Measurements from ENCODE around the gene ME3.
"Not testable (repeated sequence)": the region's sequence is repeated elsewhere in the genome, so short reads cannot be mapped to it uniquely, and the experiment has no call there.

Gene ME3

DNA sequence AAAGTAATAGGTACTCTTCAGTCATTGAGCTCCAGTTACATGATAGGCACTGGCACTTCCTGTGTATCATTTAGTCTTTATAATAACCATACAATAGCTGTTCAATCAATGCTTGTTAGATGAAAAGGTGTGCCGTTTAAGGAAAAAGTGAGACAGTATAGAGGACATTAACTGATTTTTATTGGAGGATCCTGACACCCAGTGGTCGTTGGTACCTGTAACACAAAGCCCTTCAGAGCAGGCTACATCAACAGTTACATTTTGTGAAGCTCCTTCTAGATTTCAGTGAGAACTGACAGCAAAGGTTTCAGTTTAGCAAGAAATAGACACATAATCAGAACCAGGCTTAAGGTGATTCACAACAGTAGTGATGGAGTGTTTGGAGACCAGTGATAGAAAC lies 253.5 kb downstream of the ME3 start:
- DNase-seq (ENCODE audit: low read depth, low spot score), result no peak

DNA sequence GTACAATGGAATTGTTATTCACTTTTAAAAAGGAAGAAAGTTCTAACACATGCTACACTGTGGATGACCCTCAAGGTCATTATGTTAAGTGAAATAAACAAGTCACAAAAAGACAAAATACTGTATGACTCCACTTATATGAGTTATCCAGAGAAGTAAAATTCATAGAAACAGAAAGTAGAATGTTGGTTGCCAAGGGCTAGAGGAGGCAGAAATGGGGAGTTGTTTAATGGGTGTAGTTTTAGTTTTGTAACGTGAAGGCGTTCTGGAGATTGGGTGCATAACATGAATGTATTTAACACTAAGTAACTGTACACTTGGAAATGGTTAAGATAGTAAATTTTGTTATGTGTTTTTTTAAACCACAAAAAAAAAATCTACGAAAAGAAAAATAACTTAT lies 253.9 kb downstream of the ME3 start:
- Histone ChIP-seq H3K4me1 (ENCODE audit: insufficient read depth, insufficient read length) (no peaks in the 10 kb centered on the region), H3K27me3 (ENCODE audit: insufficient read depth, insufficient read length) (no peaks in the 10 kb centered on the region), H3K9me3 (ENCODE audit: insufficient read depth, low read length) (no peaks in the 10 kb centered on the region), H3K4me3 (ENCODE audit: insufficient read length, low read depth) (no peak overlapping the region), H3K9ac (ENCODE audit: insufficient read length, low read depth) (no peak overlapping the region), H3K36me3 (ENCODE audit: insufficient read depth, insufficient read length, low read length) (no peaks in the 10 kb centered on the region)
- DNase-seq (ENCODE audit: low read depth, low spot score), result no peak
- TF ChIP-seq SUZ12 (IDR thresholded peaks at IDR 0.05; ENCODE audit: extremely low read depth, insufficient read depth, insufficient read length) (no peak), ZNF274 (IDR thresholded peaks at IDR 0.05; ENCODE audit: low read depth, low read length) (no peak), YY1 (IDR thresholded peaks at IDR 0.05; ENCODE audit: insufficient read depth, insufficient read length) (no peak)

More for the DNA sequence above, 253.5 kb downstream of the ME3 start:
- no peaks in the 10 kb centered on the region for H3K36me3 ChIP-seq (ENCODE audit: insufficient read depth, insufficient read length, low read length)
- H3K27me3 ChIP-seq (ENCODE audit: insufficient read depth, insufficient read length), result no peaks in the 10 kb centered on the region
- H3K4me1 ChIP-seq (ENCODE audit: insufficient read depth, insufficient read length), result no peaks in the 10 kb centered on the region
- H3K9ac ChIP-seq (ENCODE audit: insufficient read length, low read depth), result no peak overlapping the region
- TF ChIP-seq ZNF274 (IDR thresholded peaks at IDR 0.05; ENCODE audit: low read depth, low read length) (no peak), YY1 (IDR thresholded peaks at IDR 0.05; ENCODE audit: insufficient read depth, insufficient read length) (no peak), SUZ12 (IDR thresholded peaks at IDR 0.05; ENCODE audit: extremely low read depth, insufficient read depth, insufficient read length) (no peak)
- H3K4me3 ChIP-seq (ENCODE audit: insufficient read length, low read depth), result no peak overlapping the region
- no peaks in the 10 kb centered on the region for H3K9me3 ChIP-seq (ENCODE audit: insufficient read depth, low read length)

DNA sequence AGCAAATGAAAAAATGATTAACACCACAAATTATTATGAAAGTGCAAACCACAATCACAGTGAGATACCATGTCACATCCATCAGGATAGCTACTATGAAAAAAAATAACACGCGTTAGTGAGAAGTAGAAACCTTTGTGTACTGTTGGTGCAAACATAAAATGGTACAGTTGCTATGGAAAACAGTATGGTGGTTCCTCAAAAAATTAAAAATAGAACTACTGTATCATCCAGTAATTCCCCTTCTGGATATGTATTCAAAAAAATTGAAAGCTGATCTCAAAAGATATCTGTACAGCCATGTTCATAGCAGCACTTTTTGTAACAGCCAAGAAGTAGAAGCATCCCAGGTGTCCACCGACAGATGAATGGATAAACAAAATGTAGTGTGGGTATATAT lies 254.3 kb downstream of the ME3 start:
- H3K36me3 ChIP-seq (ENCODE audit: insufficient read depth, insufficient read length, low read length), result no peaks in the 10 kb centered on the region
- no peak overlapping the region for H3K4me3 ChIP-seq (ENCODE audit: insufficient read length, low read depth)
- DNase-seq (ENCODE audit: low read depth, low spot score), result no peak
- no peaks in the 10 kb centered on the region for H3K9me3 ChIP-seq (ENCODE audit: insufficient read depth, low read length)
- no peaks in the 10 kb centered on the region for H3K4me1 ChIP-seq (ENCODE audit: insufficient read depth, insufficient read length)
- H3K9ac ChIP-seq (ENCODE audit: insufficient read length, low read depth), result no peak overlapping the region
- no peak for TF ChIP-seq SUZ12 (IDR thresholded peaks at IDR 0.05; ENCODE audit: extremely low read depth, insufficient read depth, insufficient read length)
- TF ChIP-seq YY1 (IDR thresholded peaks at IDR 0.05; ENCODE audit: insufficient read depth, insufficient read length), result no peak
- no peak for TF ChIP-seq ZNF274 (IDR thresholded peaks at IDR 0.05; ENCODE audit: low read depth, low read length)
- H3K27me3 ChIP-seq (ENCODE audit: insufficient read depth, insufficient read length), result no peaks in the 10 kb centered on the region

DNA sequence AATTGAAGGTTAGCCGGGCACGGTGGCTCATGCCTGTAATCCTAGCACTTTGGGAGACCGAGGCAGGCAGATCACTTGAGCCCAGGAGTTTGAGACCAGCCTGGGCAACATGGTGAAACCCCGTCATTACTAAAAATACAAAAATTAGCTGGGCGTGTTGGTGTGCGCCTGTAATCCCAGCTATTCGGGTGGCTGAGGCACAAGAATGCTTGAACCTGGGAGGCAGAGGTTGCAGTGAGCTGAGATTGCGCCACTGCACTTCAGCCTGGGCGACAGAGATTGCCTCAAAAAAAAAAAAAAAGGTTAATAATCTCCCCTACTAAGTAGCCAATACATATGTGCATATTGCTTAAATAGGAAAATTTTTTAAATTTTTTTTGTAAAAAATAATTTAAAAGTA lies 255.5 kb downstream of the ME3 start:
- not testable (repeated sequence) for H3K27me3 ChIP-seq (ENCODE audit: insufficient read depth, insufficient read length); DNase-seq (ENCODE audit: low read depth, low spot score); H3K4me3 ChIP-seq (ENCODE audit: insufficient read length, low read depth); H3K9ac ChIP-seq (ENCODE audit: insufficient read length, low read depth); H3K9me3 ChIP-seq (ENCODE audit: insufficient read depth, low read length); H3K36me3 ChIP-seq (ENCODE audit: insufficient read depth, insufficient read length, low read length); H3K4me1 ChIP-seq (ENCODE audit: insufficient read depth, insufficient read length)

DNA sequence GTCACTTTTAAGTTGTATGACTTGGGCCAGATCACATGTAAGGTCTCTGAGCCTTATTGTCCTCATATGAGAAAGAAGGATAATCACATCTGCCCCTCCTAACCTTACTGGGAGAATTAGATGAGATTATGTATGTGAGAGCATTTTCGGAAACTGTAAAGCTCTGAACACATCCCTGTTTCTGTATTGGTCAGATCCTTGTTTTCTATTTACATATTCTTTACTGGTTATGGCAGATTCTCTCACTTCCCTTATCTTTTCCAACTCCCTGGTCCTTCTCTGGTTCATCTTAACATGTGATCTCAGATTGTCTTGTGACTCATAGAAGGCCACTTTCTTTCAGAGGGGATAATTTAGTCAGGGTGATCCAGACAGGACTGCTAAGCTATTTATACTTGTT lies 255.9 kb downstream of the ME3 start:
- no peak for DNase-seq (ENCODE audit: low read depth, low spot score)
- TF ChIP-seq YY1 (IDR thresholded peaks at IDR 0.05; ENCODE audit: insufficient read depth, insufficient read length), result no peak
- no peak for TF ChIP-seq ZNF274 (IDR thresholded peaks at IDR 0.05; ENCODE audit: low read depth, low read length)
- TF ChIP-seq SUZ12 (IDR thresholded peaks at IDR 0.05; ENCODE audit: extremely low read depth, insufficient read depth, insufficient read length), result no peak
- no peaks in the 10 kb centered on the region for H3K9me3 ChIP-seq (ENCODE audit: insufficient read depth, low read length)

DNA sequence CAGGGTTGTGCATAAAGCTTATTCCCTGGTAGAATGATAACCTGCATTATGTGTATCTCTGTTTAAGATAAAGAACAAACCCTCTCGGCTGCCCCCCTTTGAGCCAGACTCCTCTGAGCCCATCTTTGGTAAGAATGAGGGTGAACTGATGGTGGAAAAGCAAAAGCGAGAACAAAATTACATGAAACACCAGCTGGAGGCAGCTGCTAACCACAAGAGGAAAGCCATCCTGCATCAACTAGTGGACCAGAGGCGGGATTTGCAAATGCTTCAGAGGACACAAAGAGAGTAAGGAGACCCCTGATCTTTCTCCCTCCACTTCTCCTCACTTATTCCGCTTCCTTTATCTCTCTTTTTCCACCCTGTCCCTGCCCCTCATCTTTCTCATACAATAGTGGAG lies 257.4 kb downstream of the ME3 start:
- Histone ChIP-seq H3K4me1 (ENCODE audit: insufficient read depth, insufficient read length) (no peaks in the 10 kb centered on the region), H3K4me3 (ENCODE audit: insufficient read length, low read depth) (no peak overlapping the region), H3K27me3 (ENCODE audit: insufficient read depth, insufficient read length) (no peaks in the 10 kb centered on the region), H3K9me3 (ENCODE audit: insufficient read depth, low read length) (no peaks in the 10 kb centered on the region), H3K9ac (ENCODE audit: insufficient read length, low read depth) (no peak overlapping the region), H3K36me3 (ENCODE audit: insufficient read depth, insufficient read length, low read length) (no peaks in the 10 kb centered on the region)
- no peak for TF ChIP-seq YY1 (IDR thresholded peaks at IDR 0.05; ENCODE audit: insufficient read depth, insufficient read length)
- no peak for TF ChIP-seq ZNF274 (IDR thresholded peaks at IDR 0.05; ENCODE audit: low read depth, low read length)
- no peak for TF ChIP-seq SUZ12 (IDR thresholded peaks at IDR 0.05; ENCODE audit: extremely low read depth, insufficient read depth, insufficient read length)
- DNase-seq (ENCODE audit: low read depth, low spot score), result no peak

More for the DNA sequence above, 255.9 kb downstream of the ME3 start:
- no peak overlapping the region for H3K4me3 ChIP-seq (ENCODE audit: insufficient read length, low read depth)
- H3K27me3 ChIP-seq (ENCODE audit: insufficient read depth, insufficient read length), result no peaks in the 10 kb centered on the region
- H3K4me1 ChIP-seq (ENCODE audit: insufficient read depth, insufficient read length), result no peaks in the 10 kb centered on the region
- H3K36me3 ChIP-seq (ENCODE audit: insufficient read depth, insufficient read length, low read length), result no peaks in the 10 kb centered on the region
- no peak overlapping the region for H3K9ac ChIP-seq (ENCODE audit: insufficient read length, low read depth)

DNA sequence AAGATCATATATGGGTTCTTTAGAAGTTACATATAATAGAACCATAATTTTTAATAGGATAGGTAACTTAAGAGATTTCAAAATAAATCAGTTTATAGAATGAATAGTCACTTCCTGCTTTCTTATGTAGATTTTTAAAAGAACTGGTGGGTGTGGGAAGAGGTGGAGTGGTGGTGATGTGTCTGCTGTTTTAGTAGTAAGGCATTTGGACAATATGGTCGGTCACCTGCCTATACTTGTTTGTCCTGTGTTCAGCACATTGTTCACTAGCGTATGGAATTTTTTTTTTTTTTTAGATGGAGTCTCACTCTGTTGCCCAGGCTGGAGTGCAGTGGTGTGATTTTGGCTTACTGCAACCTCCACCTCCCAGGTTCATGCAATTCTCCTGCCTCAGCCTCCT lies 258.4 kb downstream of the ME3 start:
- Histone ChIP-seq H3K4me3 (ENCODE audit: insufficient read length, low read depth) (no peak overlapping the region), H3K27me3 (ENCODE audit: insufficient read depth, insufficient read length) (no peaks in the 10 kb centered on the region), H3K4me1 (ENCODE audit: insufficient read depth, insufficient read length) (no peaks in the 10 kb centered on the region), H3K9ac (ENCODE audit: insufficient read length, low read depth) (no peak overlapping the region), H3K9me3 (ENCODE audit: insufficient read depth, low read length) (no peaks in the 10 kb centered on the region), H3K36me3 (ENCODE audit: insufficient read depth, insufficient read length, low read length) (no peaks in the 10 kb centered on the region)
- TF ChIP-seq ZNF274 (IDR thresholded peaks at IDR 0.05; ENCODE audit: low read depth, low read length) (no peak), YY1 (IDR thresholded peaks at IDR 0.05; ENCODE audit: insufficient read depth, insufficient read length) (no peak), SUZ12 (IDR thresholded peaks at IDR 0.05; ENCODE audit: extremely low read depth, insufficient read depth, insufficient read length) (no peak)
- no peak for DNase-seq (ENCODE audit: low read depth, low spot score)

DNA sequence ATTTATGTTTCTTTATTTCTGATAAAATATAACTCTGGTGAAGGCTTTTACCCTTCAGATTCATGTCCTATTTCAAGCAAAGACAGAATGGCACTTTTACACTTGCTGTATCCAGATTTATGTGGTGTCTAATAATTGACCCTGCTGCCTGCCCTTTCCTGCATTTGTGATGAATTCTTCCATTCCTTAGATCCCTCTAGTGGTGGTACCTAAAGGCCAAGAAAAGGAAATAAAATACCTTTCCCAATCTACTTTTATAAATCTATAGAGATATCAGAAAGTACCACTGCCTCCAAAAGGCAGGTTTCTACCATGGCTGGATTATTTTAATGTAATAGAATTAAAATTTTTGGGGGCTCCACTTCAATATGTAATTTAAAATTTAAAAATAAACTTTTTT lies 263.6 kb downstream of the ME3 start:
- no peak overlapping the region for H3K9ac ChIP-seq (ENCODE audit: insufficient read length, low read depth)
- no peak overlapping the region for H3K4me3 ChIP-seq (ENCODE audit: insufficient read length, low read depth)
- no peak for DNase-seq (ENCODE audit: low read depth, low spot score)
- H3K36me3 ChIP-seq (ENCODE audit: insufficient read depth, insufficient read length, low read length), result no peaks in the 10 kb centered on the region
- no peaks in the 10 kb centered on the region for H3K9me3 ChIP-seq (ENCODE audit: insufficient read depth, low read length)
- TF ChIP-seq SUZ12 (IDR thresholded peaks at IDR 0.05; ENCODE audit: extremely low read depth, insufficient read depth, insufficient read length), result no peak
- no peak for TF ChIP-seq ZNF274 (IDR thresholded peaks at IDR 0.05; ENCODE audit: low read depth, low read length)
- no peak for TF ChIP-seq YY1 (IDR thresholded peaks at IDR 0.05; ENCODE audit: insufficient read depth, insufficient read length)
- no peaks in the 10 kb centered on the region for H3K4me1 ChIP-seq (ENCODE audit: insufficient read depth, insufficient read length)
- H3K27me3 ChIP-seq (ENCODE audit: insufficient read depth, insufficient read length), result no peaks in the 10 kb centered on the region
